Hepatic stellate cell (primary cell): ENCODE measurements around the gene NPR2.

Source experiments
- DNase-seq: peaks from one replicate; pipeline ENCODE4 v3.0.0; 2011; ENCODE audit warnings: low spot score

NPR2 gene

GRCh38 chr9:35791297-35791921, at the start of gene NPR2:
NPR2 (plus strand) TSS chr9:35791591; CDS start chr9:35792409, 818 bp downstream.
- DNase-seq, result peak; percentile 54

GRCh38 chr9:35741740-35742139, 49.7 kb upstream of the NPR2 start:
- DNase-seq, result no peak

- no peak for DNase-seq
Observed at GRCh38 chr9:35743452-35743851, 47.9 kb upstream of the NPR2 start.

- no peak for DNase-seq
Observed at GRCh38 chr9:35743880-35744518, 47.4 kb upstream of the NPR2 start.

GRCh38 chr9:35745569-35745968, 45.8 kb upstream of the NPR2 start:
- no peak for DNase-seq

- no peak for DNase-seq
Observed at GRCh38 chr9:35746583-35746982, 44.8 kb upstream of the NPR2 start.

GRCh38 chr9:35748242-35748857, 43.0 kb upstream of the NPR2 start:
- no peak for DNase-seq

GRCh38 chr9:35748858-35749514, 42.4 kb upstream of the NPR2 start, which contains the start of the genes GBA2 and RGP1:
GBA2 (minus strand) TSS chr9:35749228; CDS start chr9:35748704, 524 bp downstream.
RGP1 (plus strand) TSS chr9:35749287; CDS start chr9:35749756, 469 bp downstream.
- peak; percentile 78 for DNase-seq

GRCh38 chr9:35749515-35750255, 41.7 kb upstream of the NPR2 start:
- no peak for DNase-seq

- DNase-seq, result no peak
Observed at GRCh38 chr9:35750256-35750531, 41.2 kb upstream of the NPR2 start.

- DNase-seq, result no peak
Observed at GRCh38 chr9:35753466-35753865, 37.9 kb upstream of the NPR2 start.

GRCh38 chr9:35754264-35754663, 37.1 kb upstream of the NPR2 start, which contains the start of gene MSMP:
MSMP (minus strand) TSS chr9:35754276; CDS start chr9:35754129, 147 bp downstream.
- no peak for DNase-seq

GRCh38 chr9:35755071-35755470, 36.3 kb upstream of the NPR2 start:
- DNase-seq, result no peak

GRCh38 chr9:35756275-35757225, 34.8 kb upstream of the NPR2 start:
- no peak for DNase-seq

GRCh38 chr9:35757226-35757891, 34.0 kb upstream of the NPR2 start:
- DNase-seq, result no peak

- DNase-seq, result no peak
Observed at GRCh38 chr9:35757892-35758275, 33.5 kb upstream of the NPR2 start.

GRCh38 chr9:35758475-35759050, 32.8 kb upstream of the NPR2 start:
- DNase-seq, result no peak

- no peak for DNase-seq
Observed at GRCh38 chr9:35759795-35760194, 31.6 kb upstream of the NPR2 start.

GRCh38 chr9:35760651-35761050, 30.7 kb upstream of the NPR2 start:
- no peak for DNase-seq

GRCh38 chr9:35763181-35763580, 28.2 kb upstream of the NPR2 start:
- DNase-seq, result no peak
